Retinal pigment epithelial cell (primary cell): ENCODE measurements around the gene DLAT.
"Not testable (repeated sequence)": the region's sequence is repeated elsewhere in the genome, so short reads cannot be mapped to it uniquely, and the experiment has no call there.

Source experiments
- DNase-seq: peaks from one replicate; pipeline ENCODE4 v3.0.0-alpha.2; 2010; ENCODE audit warnings: low read depth
- H3K4me3 ChIP-seq: 2 replicates; pipeline ENCODE4 v1.5.1; 2011; ENCODE audit warnings: mild to moderate bottlenecking, low read length, control low read depth, moderate library complexity
- CTCF ChIP-seq: conservative IDR thresholded peaks from 2 replicates; pipeline ENCODE4 v1.5.1; 2011; ENCODE audit warnings: low read depth, low read length, control low read depth, inconsistent platforms

DLAT gene

GRCh38 chr11:112019066-112019465, 6.1 kb upstream of the DLAT start:
- no peak for TF ChIP-seq CTCF
- no peak for DNase-seq
- no peak overlapping the region for H3K4me3 ChIP-seq

- no peak for DNase-seq
- H3K4me3 ChIP-seq = no peak overlapping the region
- TF ChIP-seq CTCF = no peak
These were observed 2.1 kb upstream of the DLAT start for GRCh38 chr11:112023104-112023503.

GRCh38 chr11:112024178-112024772, 933 bp upstream of the DLAT start:
- H3K4me3 ChIP-seq = peak overlapping the region; percentile 76
- DNase-seq = no peak
- TF ChIP-seq CTCF = no peak

GRCh38 chr11:112025707-112026106, 499 bp downstream of the DLAT start:
- DNase-seq = no peak
- TF ChIP-seq CTCF = no peak
- H3K4me3 ChIP-seq = peak overlapping the region; percentile 76

- H3K4me3 ChIP-seq, DNase-seq: not testable (repeated sequence)
These were observed 1.7 kb downstream of the DLAT start for GRCh38 chr11:112026784-112027410.

GRCh38 chr11:112029460-112029859, 4.3 kb downstream of the DLAT start:
- TF ChIP-seq CTCF = no peak
- no peak for DNase-seq

GRCh38 chr11:112033902-112034301, 8.7 kb downstream of the DLAT start:
- no peak for DNase-seq
- H3K4me3 ChIP-seq = no peak overlapping the region
- no peak for TF ChIP-seq CTCF

More at GRCh38 chr11:112029460-112029859, 4.3 kb downstream of the DLAT start:
- H3K4me3 ChIP-seq = no peak overlapping the region
